ENCODE data around the gene LRP1-AS. TPM values are rescaled to one million over a fixed set of nuclear protein-coding genes. Genes with fewer than 3 reads are reported as not detected.

Gene LRP1-AS
- total RNA-seq, 1 donor from 2014 or later, result not detected

DNA sequence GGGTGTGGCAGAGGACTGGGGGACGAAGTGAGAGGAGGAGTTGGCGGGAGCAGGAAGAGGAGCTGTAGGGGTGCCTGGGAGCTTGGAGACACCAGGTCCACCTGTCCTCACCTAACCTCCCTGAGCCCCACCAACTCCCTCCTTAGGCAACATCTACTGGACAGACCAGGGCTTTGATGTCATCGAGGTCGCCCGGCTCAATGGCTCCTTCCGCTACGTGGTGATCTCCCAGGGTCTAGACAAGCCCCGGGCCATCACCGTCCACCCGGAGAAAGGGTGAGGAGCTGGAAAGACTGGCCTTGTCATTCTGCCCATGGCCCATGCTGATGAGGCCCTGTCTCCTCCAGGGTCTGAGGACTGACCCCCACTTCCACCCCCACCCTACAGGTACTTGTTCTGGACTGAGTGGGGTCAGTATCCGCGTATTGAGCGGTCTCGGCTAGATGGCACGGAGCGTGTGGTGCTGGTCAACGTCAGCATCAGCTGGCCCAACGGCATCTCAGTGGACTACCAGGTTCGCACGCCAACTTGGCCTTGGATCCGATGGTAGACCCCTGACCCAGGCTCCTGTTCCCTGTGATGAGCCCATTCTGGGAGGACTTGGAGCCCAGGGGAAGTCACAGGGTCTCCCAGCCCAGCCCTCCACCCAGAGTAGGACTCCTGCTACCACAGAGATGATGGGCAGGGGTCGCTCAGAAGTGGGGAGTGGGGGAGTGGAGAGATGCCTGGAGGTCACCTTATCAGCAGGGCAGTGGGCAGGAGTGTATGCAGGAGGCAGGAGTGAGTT lies 36.7 kb upstream of the LRP1-AS start:
- TF ChIP-seq, protein P1, sequence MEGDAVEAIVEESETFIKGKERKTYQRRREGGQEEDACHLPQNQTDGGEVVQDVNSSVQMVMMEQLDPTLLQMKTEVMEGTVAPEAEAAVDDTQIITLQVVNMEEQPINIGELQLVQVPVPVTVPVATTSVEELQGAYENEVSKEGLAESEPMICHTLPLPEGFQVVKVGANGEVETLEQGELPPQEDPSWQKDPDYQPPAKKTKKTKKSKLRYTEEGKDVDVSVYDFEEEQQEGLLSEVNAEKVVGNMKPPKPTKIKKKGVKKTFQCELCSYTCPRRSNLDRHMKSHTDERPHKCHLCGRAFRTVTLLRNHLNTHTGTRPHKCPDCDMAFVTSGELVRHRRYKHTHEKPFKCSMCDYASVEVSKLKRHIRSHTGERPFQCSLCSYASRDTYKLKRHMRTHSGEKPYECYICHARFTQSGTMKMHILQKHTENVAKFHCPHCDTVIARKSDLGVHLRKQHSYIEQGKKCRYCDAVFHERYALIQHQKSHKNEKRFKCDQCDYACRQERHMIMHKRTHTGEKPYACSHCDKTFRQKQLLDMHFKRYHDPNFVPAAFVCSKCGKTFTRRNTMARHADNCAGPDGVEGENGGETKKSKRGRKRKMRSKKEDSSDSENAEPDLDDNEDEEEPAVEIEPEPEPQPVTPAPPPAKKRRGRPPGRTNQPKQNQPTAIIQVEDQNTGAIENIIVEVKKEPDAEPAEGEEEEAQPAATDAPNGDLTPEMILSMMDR (IDR thresholded peaks at IDR 0.05; ENCODE audit: borderline replicate concordance), result no peak
- Histone ChIP-seq H3K27ac (replicated peaks) (no peak overlapping the region), H3K4me3 (no peak overlapping the region), H3K4me1 (no peaks in the 10 kb centered on the region), H3K27me3 (ENCODE audit: low read depth) (no peaks in the 10 kb centered on the region), H3K9me3 (replicated peaks) (no peaks in the 10 kb centered on the region), H3K36me3 (peaks cover 86% of the 10 kb centered on the region)
- intact Hi-C loops (cut with micrococcal nuclease), result loop anchor here (5.0 kb wide), 1 partner anchor 62 kb away; no protein-coding TSS in a partner anchor
- DNase-seq, result no peak

DNA sequence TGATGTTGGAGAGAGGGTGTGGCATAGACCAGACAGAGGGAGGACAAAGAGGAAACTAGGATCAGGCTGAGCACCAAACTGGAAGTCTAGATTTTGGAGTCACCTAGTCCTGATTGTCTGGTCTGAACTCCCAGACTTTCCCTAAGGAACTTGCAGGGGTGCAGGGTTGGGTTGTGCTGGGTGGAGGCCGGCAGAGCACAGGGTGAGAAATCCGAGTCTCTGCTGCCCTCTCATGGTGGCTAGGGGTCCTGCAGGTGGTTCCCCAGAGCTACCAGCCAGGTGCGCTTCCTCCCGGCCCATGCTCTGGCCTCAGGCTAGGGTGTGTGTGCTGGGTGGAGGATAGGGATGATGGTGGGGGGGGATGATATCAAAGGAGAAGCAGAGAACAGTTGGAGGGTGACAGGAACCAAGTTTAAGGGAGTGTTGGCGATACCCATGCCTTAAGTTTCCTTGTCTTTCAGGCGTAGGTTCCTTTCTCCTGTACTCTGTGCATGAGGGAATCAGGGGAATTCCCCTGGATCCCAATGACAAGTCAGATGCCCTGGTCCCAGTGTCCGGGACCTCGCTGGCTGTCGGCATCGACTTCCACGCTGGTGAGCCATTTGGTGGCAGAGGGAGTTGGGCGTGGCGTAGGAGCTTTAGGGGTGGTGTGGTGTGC lies 35.6 kb upstream of the LRP1-AS start:
- intact Hi-C loops (cut with micrococcal nuclease), result loop anchor here (5.0 kb wide), 1 partner anchor 61 kb away; no protein-coding TSS in a partner anchor
- H3K9me3 ChIP-seq (replicated peaks), result no peaks in the 10 kb centered on the region
- TF ChIP-seq, protein P1 (IDR thresholded peaks at IDR 0.05; ENCODE audit: borderline replicate concordance), result peak; percentile 90
- H3K27ac ChIP-seq (replicated peaks), result no peak overlapping the region
- DNase-seq, result peak; percentile 72
- H3K27me3 ChIP-seq (ENCODE audit: low read depth), result no peaks in the 10 kb centered on the region
- H3K4me1 ChIP-seq, result no peaks in the 10 kb centered on the region
- no peak overlapping the region for H3K4me3 ChIP-seq
- peaks cover 86% of the 10 kb centered on the region for H3K36me3 ChIP-seq

- H3K27ac ChIP-seq (replicated peaks), result no peak overlapping the region
- no peak overlapping the region for H3K4me3 ChIP-seq
- H3K36me3 ChIP-seq, result peaks cover 87% of the 10 kb centered on the region
- TF ChIP-seq, protein P1 (IDR thresholded peaks at IDR 0.05; ENCODE audit: borderline replicate concordance), result no peak
- H3K9me3 ChIP-seq (replicated peaks), result no peaks in the 10 kb centered on the region
- intact Hi-C loops (cut with micrococcal nuclease), result loop anchor here (5.0 kb wide), 1 partner anchor 59 kb away; no protein-coding TSS in a partner anchor
- DNase-seq, result no peak
- no peaks in the 10 kb centered on the region for H3K4me1 ChIP-seq
- no peaks in the 10 kb centered on the region for H3K27me3 ChIP-seq (ENCODE audit: low read depth)
Measured at GRCh38 chr12:57181561-57182155, 34.2 kb upstream of the LRP1-AS start.

DNA sequence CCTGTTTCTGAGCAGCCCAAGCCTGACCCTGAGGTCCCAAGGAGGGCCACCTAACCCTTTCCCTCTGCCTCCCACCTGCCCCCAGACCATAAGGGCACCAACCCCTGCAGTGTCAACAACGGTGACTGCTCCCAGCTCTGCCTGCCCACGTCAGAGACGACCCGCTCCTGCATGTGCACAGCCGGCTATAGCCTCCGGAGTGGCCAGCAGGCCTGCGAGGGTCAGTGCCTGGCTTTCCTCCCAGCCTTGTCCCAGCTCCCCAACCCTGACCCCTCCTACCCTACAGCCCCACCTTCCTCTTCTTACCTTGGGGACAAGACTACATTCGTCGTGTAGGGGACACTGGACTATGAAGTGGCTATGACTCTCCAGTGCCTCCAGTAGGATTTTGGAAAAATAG lies 33.7 kb upstream of the LRP1-AS start:
- no peak overlapping the region for H3K27ac ChIP-seq (replicated peaks)
- no peak overlapping the region for H3K4me3 ChIP-seq
- no peaks in the 10 kb centered on the region for H3K4me1 ChIP-seq
- H3K27me3 ChIP-seq (ENCODE audit: low read depth), result no peaks in the 10 kb centered on the region
- no peak for DNase-seq
- intact Hi-C loops (cut with micrococcal nuclease), result loop anchor here (5.0 kb wide), 1 partner anchor 59 kb away; no protein-coding TSS in a partner anchor
- H3K36me3 ChIP-seq, result peaks cover 87% of the 10 kb centered on the region
- no peaks in the 10 kb centered on the region for H3K9me3 ChIP-seq (replicated peaks)
- TF ChIP-seq, protein P1 (IDR thresholded peaks at IDR 0.05; ENCODE audit: borderline replicate concordance), result no peak

DNA sequence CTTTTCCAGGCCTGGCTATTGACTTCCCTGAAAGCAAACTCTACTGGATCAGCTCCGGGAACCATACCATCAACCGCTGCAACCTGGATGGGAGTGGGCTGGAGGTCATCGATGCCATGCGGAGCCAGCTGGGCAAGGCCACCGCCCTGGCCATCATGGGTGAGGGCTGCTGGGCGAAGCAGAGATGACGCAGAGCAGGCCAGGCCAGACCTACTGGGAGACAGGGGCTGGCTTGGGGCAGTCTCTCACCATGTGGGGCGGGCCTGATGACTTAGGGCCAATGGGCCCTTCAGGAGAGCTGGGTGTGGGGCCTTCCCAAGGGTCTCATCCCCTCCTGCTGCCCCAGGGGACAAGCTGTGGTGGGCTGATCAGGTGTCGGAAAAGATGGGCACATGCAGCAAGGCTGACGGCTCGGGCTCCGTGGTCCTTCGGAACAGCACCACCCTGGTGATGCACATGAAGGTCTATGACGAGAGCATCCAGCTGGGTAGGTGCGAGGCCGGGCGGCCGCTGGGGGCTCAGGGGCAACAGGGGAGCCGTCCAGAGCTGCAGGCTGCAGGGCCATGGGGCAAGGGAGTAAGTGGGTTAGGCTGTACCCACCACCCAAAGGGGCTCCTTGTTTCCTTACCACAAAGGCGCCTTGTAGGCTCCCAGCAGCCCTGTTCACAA lies 33.0 kb upstream of the LRP1-AS start:
- Histone ChIP-seq H3K9me3 (replicated peaks) (no peaks in the 10 kb centered on the region), H3K27me3 (ENCODE audit: low read depth) (no peaks in the 10 kb centered on the region), H3K4me3 (no peak overlapping the region), H3K36me3 (peaks cover 87% of the 10 kb centered on the region), H3K4me1 (no peaks in the 10 kb centered on the region), H3K27ac (replicated peaks) (no peak overlapping the region)
- TF ChIP-seq, protein P1 (IDR thresholded peaks at IDR 0.05; ENCODE audit: borderline replicate concordance), result no peak
- DNase-seq, result no peak
- intact Hi-C loops (cut with micrococcal nuclease), result loop anchor here (5.0 kb wide), 1 partner anchor 58 kb away; no protein-coding TSS in a partner anchor
